Fibroblast of lung (primary cell): ENCODE results near the gene DCTN2. TPM values are rescaled to one million over a fixed set of nuclear protein-coding genes. Genes with fewer than 3 reads are reported as not detected.

Experiments used
- DNase-seq, 2 donors: peaks; one replicate each; pipeline versions ENCODE4 v3.0.0 to v3.0.0-alpha.2; 2010; ENCODE audit warnings: low read depth in 2 of 2
- H2AFZ ChIP-seq: 2 replicates; pipeline ENCODE4 v1.5.1; 2012; ENCODE audit warnings: low read length, control low read depth, inconsistent platforms
- H3K27ac ChIP-seq: 2 replicates; pipeline ENCODE4 v1.5.1; 2011; ENCODE audit warnings: low read length, control low read depth; ENCODE audit not compliant: insufficient read depth
- H3K27me3 ChIP-seq: 2 replicates; pipeline ENCODE4 v1.5.1; 2011; ENCODE audit warnings: mild to moderate bottlenecking, low read length; ENCODE audit not compliant: control insufficient read depth, insufficient read depth
- H3K36me3 ChIP-seq: 2 replicates; pipeline ENCODE4 v1.5.1; 2011; ENCODE audit warnings: low read length; ENCODE audit not compliant: control insufficient read depth, insufficient read depth
- H3K4me1 ChIP-seq: 2 replicates; pipeline ENCODE4 v1.5.1; 2011; ENCODE audit warnings: low read length; ENCODE audit not compliant: control insufficient read depth, insufficient read depth; ENCODE audit errors: extremely low read depth
- H3K4me2 ChIP-seq: 2 replicates; pipeline ENCODE4 v1.5.1; 2011; ENCODE audit warnings: low read length, control low read depth; ENCODE audit not compliant: insufficient read depth; ENCODE audit errors: extremely low read depth
- H3K4me3 ChIP-seq, 4 experiments: fragments of 200-600 bp in 1 of 4; sonication (generic) in 1 of 4; replicated peaks in 1 of 4; 2 replicates each; pipeline ENCODE4 v1.5.1; 2011 to 2016; ENCODE audit warnings: low read length in 4 of 4, low read depth in 3 of 4, mild to moderate bottlenecking in 3 of 4, control low read depth in 2 of 4, inconsistent platforms in 1 of 4, mixed read lengths in 1 of 4; ENCODE audit not compliant: insufficient read depth in 1 of 4; ENCODE audit errors: control extremely low read depth in 1 of 4
- H3K79me2 ChIP-seq: 2 replicates; pipeline ENCODE4 v1.5.1; 2012; ENCODE audit warnings: mild to moderate bottlenecking, low read length, inconsistent platforms; ENCODE audit not compliant: control insufficient read depth, insufficient read depth
- H3K9ac ChIP-seq: 2 replicates; pipeline ENCODE4 v1.5.1; 2011; ENCODE audit warnings: mild to moderate bottlenecking, low read length, control low read depth; ENCODE audit not compliant: insufficient read depth
- H3K9me3 ChIP-seq: 2 replicates; pipeline ENCODE4 v1.5.1; 2012; ENCODE audit warnings: low read depth, low read length; ENCODE audit not compliant: control insufficient read depth, insufficient read depth
- H4K20me1 ChIP-seq: 2 replicates; pipeline ENCODE4 v1.5.1; 2011; ENCODE audit warnings: low read length; ENCODE audit not compliant: control insufficient read depth, insufficient read depth; ENCODE audit errors: extremely low read depth
- CTCF ChIP-seq, 2 donors: IDR thresholded peaks in 1 of 2; conservative IDR thresholded peaks in 1 of 2; 1 replicate in 1 of 2; 2 replicates in 1 of 2; pipeline ENCODE4 v1.5.1; 2011 to 2012; ENCODE audit warnings: low read length in 2 of 2, control low read depth in 1 of 2, inconsistent platforms in 1 of 2, low read depth in 1 of 2, mild to moderate bottlenecking in 1 of 2
- EZH2 ChIP-seq: IDR thresholded peaks from 2 replicates; pipeline ENCODE4 v1.5.1; 2012; ENCODE audit warnings: low read length, control low read depth, mild to moderate bottlenecking; ENCODE audit errors: missing control alignments
- polyA plus RNA-seq, 2 donors: library from polyadenylated mRNA; depleted of rRNA in 1 of 2; stranded (reverse) in 1 of 2; unstranded in 1 of 2; fragments of >200 nt; gene quantifications; 2 replicates each; pipeline ENCODE4 v1.2.1, GENCODE V29; 2011 to 2012; ENCODE audit warnings: missing spikeins in 1 of 2
- total RNA-seq: library from RNA; depleted of rRNA; stranded (reverse); fragments of >200 nt; gene quantifications from 2 replicates; pipeline ENCODE4 v1.2.1, GENCODE V29; 2014

The DCTN2 gene
- total and polyA plus RNA-seq, 2 donors (not counting 1 experiment from before 2014, with no cell fraction given) = 101 to 211 TPM

DNA sequence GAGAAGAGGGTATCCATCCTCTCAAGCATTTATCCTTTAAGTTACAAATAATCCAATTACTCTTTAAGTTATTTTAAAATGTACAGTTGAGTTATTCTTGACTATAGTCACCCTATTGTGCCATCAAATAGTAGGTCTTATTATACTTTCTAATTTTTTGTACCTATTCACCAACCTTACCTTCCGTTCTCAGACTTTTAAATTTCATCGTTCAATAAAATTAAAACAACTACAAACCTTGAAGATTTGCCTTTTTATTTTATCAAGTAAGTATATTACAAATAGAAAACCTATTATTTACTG, 972 bp upstream of the DCTN2 start:
- H3K79me2 ChIP-seq = peaks cover 28% of the 10 kb centered on the region
- H4K20me1 ChIP-seq = no peaks in the 10 kb centered on the region
- peaks cover 8% of the 10 kb centered on the region for H3K4me1 ChIP-seq
- H3K9me3 ChIP-seq = no peaks in the 10 kb centered on the region
- TF ChIP-seq EZH2 = no peak
- TF ChIP-seq CTCF (conservative IDR thresholded peaks at IDR 0.05 in 1 of 2, IDR thresholded peaks at IDR 0.05 in 1 of 2; ENCODE audit: low read depth in 1 of 2, low read length in 2 of 2) = no peak
- H3K27me3 ChIP-seq = peaks cover 12% of the 10 kb centered on the region
- no peak overlapping the region for H3K4me3 ChIP-seq
- no peak overlapping the region for H3K4me2 ChIP-seq
- H3K36me3 ChIP-seq = peaks cover 1% of the 10 kb centered on the region
- H3K9ac ChIP-seq = no peak overlapping the region
- H2AFZ ChIP-seq = no peak overlapping the region
- DNase-seq = no peak
- no peak overlapping the region for H3K27ac ChIP-seq

DNA sequence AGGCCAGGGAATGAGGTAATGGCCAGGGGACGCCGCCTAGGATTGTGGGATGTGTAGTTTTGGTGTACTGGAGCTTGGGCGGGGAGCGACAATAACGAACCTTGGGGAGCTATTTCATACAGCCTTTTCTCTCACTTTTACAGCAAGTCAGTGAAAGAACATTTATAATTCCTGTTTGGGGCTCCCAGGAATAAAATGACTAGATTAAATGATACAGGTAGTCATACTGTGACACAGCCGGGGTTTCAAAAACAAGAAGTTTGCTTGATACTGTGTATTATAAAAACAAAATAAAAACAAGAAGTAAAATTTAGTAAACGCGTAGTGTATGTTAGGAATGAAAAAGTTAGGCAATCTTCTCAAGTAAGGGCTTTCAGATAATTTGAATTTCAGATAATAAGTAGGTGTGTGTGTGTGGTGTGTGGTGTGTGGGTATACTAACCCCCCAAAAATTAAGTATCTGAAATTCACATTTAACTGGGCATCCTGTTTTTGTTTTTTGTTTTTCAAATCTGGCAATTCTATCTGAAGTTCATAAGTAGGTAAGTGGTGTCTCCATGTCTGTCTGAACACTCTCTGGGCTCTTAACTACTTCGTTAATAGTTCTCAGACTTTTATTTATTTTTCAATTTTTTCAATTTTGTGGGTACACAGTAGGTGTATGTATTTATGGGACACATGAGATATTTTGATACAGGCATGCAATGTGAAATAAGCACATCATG, 458 bp upstream of the DCTN2 start:
- no peak for TF ChIP-seq CTCF (conservative IDR thresholded peaks at IDR 0.05 in 1 of 2, IDR thresholded peaks at IDR 0.05 in 1 of 2; ENCODE audit: low read depth in 1 of 2, low read length in 2 of 2)
- H2AFZ ChIP-seq = peak overlapping the region; percentile 34
- H3K4me2 ChIP-seq = peak overlapping the region; percentile 42
- peak overlapping the region; percentile 90 for H3K9ac ChIP-seq
- peaks cover 28% of the 10 kb centered on the region for H3K79me2 ChIP-seq
- no peaks in the 10 kb centered on the region for H4K20me1 ChIP-seq
- H3K4me3 ChIP-seq = peak overlapping the region in 3 of 4 experiments; percentile 78 to 96 (median 90)
- no peak overlapping the region for H3K27ac ChIP-seq
- H3K9me3 ChIP-seq = no peaks in the 10 kb centered on the region
- H3K27me3 ChIP-seq = peaks cover 10% of the 10 kb centered on the region
- H3K4me1 ChIP-seq = peaks cover 7% of the 10 kb centered on the region
- DNase-seq = no peak
- H3K36me3 ChIP-seq = peaks cover 1% of the 10 kb centered on the region

GRCh38 chr12:57545809-57546437, 1.1 kb downstream of the DCTN2 start:
- H3K79me2 ChIP-seq = peaks cover 28% of the 10 kb centered on the region
- DNase-seq = no peak
- no peak overlapping the region for H2AFZ ChIP-seq

More at GRCh38 chr12:57545809-57546437, 1.1 kb downstream of the DCTN2 start:
- peaks cover 7% of the 10 kb centered on the region for H3K4me1 ChIP-seq
- peaks cover 7% of the 10 kb centered on the region for H3K27me3 ChIP-seq
- H3K36me3 ChIP-seq = peaks cover 1% of the 10 kb centered on the region
- H3K4me3 ChIP-seq = peak overlapping the region; percentile 78 to 96 (median 88)
- no peaks in the 10 kb centered on the region for H3K9me3 ChIP-seq
- peak overlapping the region; percentile 90 for H3K9ac ChIP-seq
- peak overlapping the region; percentile 82 for H3K27ac ChIP-seq
- H3K4me2 ChIP-seq = peak overlapping the region; percentile 96
- TF ChIP-seq CTCF (conservative IDR thresholded peaks at IDR 0.05 in 1 of 2, IDR thresholded peaks at IDR 0.05 in 1 of 2; ENCODE audit: low read depth in 1 of 2, low read length in 2 of 2) (no peak), EZH2 (no peak)
- H4K20me1 ChIP-seq = no peaks in the 10 kb centered on the region
